GM18505 (cell line): ENCODE data around the gene OR52D1.

Source experiments
- ATAC-seq: cut with Tn5 transposase; IDR thresholded peaks from one replicate; pipeline ENCODE4 v1.9.1; 2021; ENCODE audit not compliant: unreplicated experiment
- POLR2A ChIP-seq: IDR thresholded peaks from 4 replicates; pipeline ENCODE4 v1.6.1; 2011; ENCODE audit warnings: borderline replicate concordance; ENCODE audit not compliant: insufficient read depth, insufficient read length; ENCODE audit errors: extremely low read depth

The OR52D1 gene

GRCh38 chr11:5499671-5500070 lies 11.2 kb downstream of the OR52D1 start:
- no peak for TF ChIP-seq POLR2A
- no peak for ATAC-seq

- no peak for TF ChIP-seq POLR2A
- no peak for ATAC-seq
These were observed 11.9 kb downstream of the OR52D1 start for GRCh38 chr11:5500393-5500801.

GRCh38 chr11:5504403-5504921 lies 16.0 kb downstream of the OR52D1 start:
- no peak for TF ChIP-seq POLR2A
- ATAC-seq, result no peak

DNA sequence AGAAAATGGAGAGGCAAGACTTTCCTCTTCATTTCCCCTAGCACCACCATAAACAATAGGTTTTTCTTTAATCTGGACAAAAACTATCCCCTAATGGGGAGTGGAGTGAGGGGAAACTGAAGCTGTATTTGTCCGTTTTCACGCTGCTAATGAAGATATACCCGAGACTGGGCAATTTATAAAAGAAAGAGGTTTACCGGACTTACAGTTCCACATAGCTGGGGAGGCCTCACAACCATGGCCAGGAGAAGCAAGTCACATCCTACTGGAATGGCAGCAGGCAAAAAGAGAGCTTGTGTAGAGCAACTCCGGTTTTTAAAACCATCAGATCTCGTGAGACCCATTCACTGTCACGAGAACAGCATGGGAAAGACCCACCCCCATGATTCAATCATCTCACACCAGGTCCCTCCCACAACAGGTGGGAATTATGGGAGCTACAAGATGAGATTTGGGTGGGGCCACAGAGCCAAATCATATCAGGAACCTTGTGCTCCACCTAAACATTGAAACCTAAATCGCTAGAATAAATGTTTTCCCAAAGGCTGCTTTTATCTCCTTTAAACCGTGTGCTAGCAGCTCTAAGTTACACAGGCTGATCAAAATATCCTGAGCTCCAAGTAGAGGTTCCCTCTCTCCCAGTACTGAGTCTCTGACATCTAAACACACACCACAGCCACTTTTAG lies 17.0 kb downstream of the OR52D1 start:
- no peak for ATAC-seq
- TF ChIP-seq POLR2A, result no peak

DNA sequence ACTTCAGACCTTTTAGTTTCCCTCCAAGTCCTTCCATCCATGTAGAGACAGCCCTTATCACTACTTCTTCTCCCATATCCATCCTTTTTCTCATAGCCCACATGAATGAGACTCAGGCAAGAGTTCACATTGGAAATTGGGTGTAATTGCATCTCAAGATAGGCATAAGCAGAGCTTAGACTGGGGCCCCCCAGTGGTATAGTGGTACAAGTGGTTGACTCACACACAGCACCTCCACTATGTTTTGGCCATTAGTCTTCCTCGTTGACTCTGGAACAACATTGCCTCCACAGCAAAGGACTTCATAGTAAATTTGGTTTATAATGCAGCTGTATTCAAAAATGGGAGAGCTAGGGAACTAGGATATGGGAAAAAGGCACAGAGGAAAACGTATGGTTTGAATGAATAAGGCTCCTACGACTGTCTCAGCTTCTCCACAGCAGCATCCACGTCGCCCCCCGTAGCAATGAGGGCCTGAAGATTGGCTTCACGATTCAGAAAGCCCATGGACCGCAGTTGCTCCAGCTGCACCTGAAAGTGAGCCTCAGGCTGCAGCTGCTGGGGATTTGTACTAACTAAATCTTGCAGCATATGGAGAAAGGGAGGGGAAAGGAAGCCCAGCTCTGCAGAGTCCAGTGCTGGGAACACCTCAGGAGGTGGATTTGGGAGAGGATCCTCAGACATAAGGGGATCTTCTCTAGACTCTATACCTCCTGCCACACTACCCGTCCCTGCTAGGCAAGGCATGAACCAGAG lies 18.9 kb downstream of the OR52D1 start:
- TF ChIP-seq POLR2A, result no peak
- no peak for ATAC-seq

DNA sequence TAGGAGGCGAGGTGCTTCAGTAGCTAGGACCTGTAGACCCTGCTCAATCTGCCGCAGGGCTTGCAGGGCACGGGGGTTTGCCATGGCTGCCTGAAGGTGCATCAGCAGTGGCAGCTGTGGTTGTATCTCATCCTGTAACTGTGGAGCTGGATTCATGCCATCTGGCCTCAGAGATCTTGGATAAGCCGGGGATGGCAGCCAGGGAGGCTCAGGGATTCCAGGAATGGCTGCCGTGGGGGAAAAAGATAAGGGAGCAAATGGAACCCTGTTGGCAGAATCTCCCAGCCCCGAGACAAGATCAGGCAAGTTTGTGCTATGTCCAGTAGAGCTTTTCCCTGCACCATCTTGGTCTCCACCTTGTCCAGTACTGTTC lies 19.4 kb downstream of the OR52D1 start:
- no peak for ATAC-seq
- TF ChIP-seq POLR2A, result no peak

GRCh38 chr11:5508605-5509004 lies 20.1 kb downstream of the OR52D1 start:
- ATAC-seq, result no peak
- TF ChIP-seq POLR2A, result no peak

- ATAC-seq, result no peak
These were observed 21.3 kb downstream of the OR52D1 start, which contains the start of gene UBQLN3 for GRCh38 chr11:5509803-5510202. Gene UBQLN3, minus strand, starts transcription at chr11:5509957. Its CDS starts 399 bp downstream, at chr11:5509558.

GRCh38 chr11:5514841-5515240 lies 26.4 kb downstream of the OR52D1 start:
- no peak for TF ChIP-seq POLR2A
- ATAC-seq, result no peak

More at GRCh38 chr11:5509803-5510202, 21.3 kb downstream of the OR52D1 start, which contains the start of gene UBQLN3:
- TF ChIP-seq POLR2A, result no peak

GRCh38 chr11:5516599-5516998 lies 28.1 kb downstream of the OR52D1 start, which contains the start of gene UBQLNL:
Gene UBQLNL, minus strand, starts transcription at chr11:5516699. Its CDS starts 258 bp downstream, at chr11:5516441.
- no peak for TF ChIP-seq POLR2A
- no peak for ATAC-seq

- TF ChIP-seq POLR2A, result no peak
- ATAC-seq, result no peak
These were observed 33.1 kb downstream of the OR52D1 start for GRCh38 chr11:5521540-5521939.

GRCh38 chr11:5522308-5522707 lies 33.8 kb downstream of the OR52D1 start:
- TF ChIP-seq POLR2A, result no peak
- no peak for ATAC-seq

DNA sequence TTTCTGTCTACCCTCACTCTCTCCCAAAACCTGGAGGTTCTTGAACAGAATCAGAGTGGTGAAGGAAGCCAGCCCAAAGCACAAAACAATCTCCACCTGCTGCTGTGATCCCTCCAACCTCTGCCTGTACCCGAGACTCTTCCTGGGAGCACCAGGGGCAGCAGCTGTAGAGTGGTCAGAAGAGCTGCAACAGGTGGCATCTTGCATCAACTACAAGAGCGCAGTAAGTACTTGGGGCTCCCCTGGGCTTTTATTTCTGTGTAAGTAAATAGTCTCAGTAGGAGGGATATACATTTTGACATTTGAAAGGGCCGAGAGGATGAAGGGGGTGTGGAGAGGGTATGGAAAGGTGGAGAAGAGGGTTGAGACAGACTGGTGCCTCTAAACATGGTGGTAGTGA lies 36.3 kb downstream of the OR52D1 start:
- ATAC-seq, result no peak
- TF ChIP-seq POLR2A, result no peak

DNA sequence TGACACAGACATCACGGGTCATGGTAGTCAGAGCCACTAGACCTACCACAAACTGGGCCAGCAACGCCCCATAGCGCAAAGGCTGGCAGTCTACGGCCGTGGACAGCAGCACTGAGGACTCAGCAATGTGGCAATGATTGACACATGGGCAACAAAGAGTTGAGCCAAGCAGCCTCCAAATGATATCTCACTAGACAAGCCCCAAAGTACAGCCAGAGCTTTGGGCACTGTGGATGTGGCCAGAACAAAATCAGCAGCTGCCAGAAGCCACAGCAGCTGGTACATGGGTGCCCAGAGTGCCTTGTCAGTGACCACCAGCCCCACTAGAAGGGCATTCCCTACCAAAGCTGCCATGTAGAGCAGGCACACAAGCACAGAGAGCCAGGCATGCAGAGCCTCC lies 39.2 kb downstream of the OR52D1 start:
- no peak for TF ChIP-seq POLR2A
- ATAC-seq, result no peak
